Mononuclear cell (primary cell): ENCODE measurements around the gene PDE4D. TPM values are rescaled to one million over a fixed set of nuclear protein-coding genes. Genes with fewer than 3 reads are reported as not detected.
"Not testable (repeated sequence)": the region's sequence is repeated elsewhere in the genome, so short reads cannot be mapped to it uniquely, and the experiment has no call there.

Experiments used
- H3K27me3 ChIP-seq: 2 replicates; pipeline ENCODE4 v1.6.0; 2011; ENCODE audit warnings: low read length, control low read depth; ENCODE audit not compliant: insufficient read depth
- H3K4me1 ChIP-seq: 2 replicates; pipeline ENCODE4 v1.5.1; 2011; ENCODE audit warnings: mild to moderate bottlenecking, low read length, control low read depth; ENCODE audit not compliant: insufficient read depth
- H3K4me3 ChIP-seq: 2 replicates; pipeline ENCODE4 v1.5.1; 2011; ENCODE audit warnings: mild to moderate bottlenecking, low read length, moderate library complexity
- H3K9me3 ChIP-seq: 2 replicates; pipeline ENCODE4 v1.5.1; 2011; ENCODE audit warnings: low read depth, mild to moderate bottlenecking, control low read depth, low read length
- total RNA-seq: library from RNA; depleted of rRNA; stranded (reverse); fragments of >200 nt; gene quantifications from one replicate; pipeline ENCODE4 v1.2.3, GENCODE V29; 2012

Gene PDE4D
- total RNA-seq, 1 donor: 171 TPM

GRCh38 chr5:59328709-59329296 is 564.7 kb downstream of the PDE4D start:
- no peak overlapping the region for H3K4me3 ChIP-seq
- H3K9me3 ChIP-seq: no peaks in the 10 kb centered on the region
- H3K4me1 ChIP-seq: no peaks in the 10 kb centered on the region

GRCh38 chr5:59327191-59327980 is 566.1 kb downstream of the PDE4D start:
- Histone ChIP-seq H3K4me1 (no peaks in the 10 kb centered on the region), H3K4me3 (no peak overlapping the region), H3K9me3 (no peaks in the 10 kb centered on the region), H3K27me3 (no peaks in the 10 kb centered on the region)

More at GRCh38 chr5:59328709-59329296, 564.7 kb downstream of the PDE4D start:
- H3K27me3 ChIP-seq: no peaks in the 10 kb centered on the region

- Histone ChIP-seq H3K9me3 (no peaks in the 10 kb centered on the region), H3K27me3 (no peaks in the 10 kb centered on the region), H3K4me1 (no peaks in the 10 kb centered on the region), H3K4me3 (no peak overlapping the region)
Measured at GRCh38 chr5:59326596-59326995, 566.9 kb downstream of the PDE4D start.

- Histone ChIP-seq H3K4me1 (no peaks in the 10 kb centered on the region), H3K27me3 (no peaks in the 10 kb centered on the region), H3K4me3 (no peak overlapping the region), H3K9me3 (no peaks in the 10 kb centered on the region)
Measured at GRCh38 chr5:59325070-59325469, 568.5 kb downstream of the PDE4D start.

GRCh38 chr5:59322894-59323293 is 570.6 kb downstream of the PDE4D start:
- no peaks in the 10 kb centered on the region for H3K4me1 ChIP-seq
- H3K9me3 ChIP-seq: no peaks in the 10 kb centered on the region
- H3K27me3 ChIP-seq: no peaks in the 10 kb centered on the region
- H3K4me3 ChIP-seq: no peak overlapping the region

GRCh38 chr5:59322058-59322457 is 571.5 kb downstream of the PDE4D start:
- Histone ChIP-seq H3K9me3 (no peaks in the 10 kb centered on the region), H3K27me3 (no peaks in the 10 kb centered on the region), H3K4me1 (no peaks in the 10 kb centered on the region), H3K4me3 (no peak overlapping the region)

GRCh38 chr5:59321642-59322041 is 571.9 kb downstream of the PDE4D start:
- no peaks in the 10 kb centered on the region for H3K4me1 ChIP-seq
- no peak overlapping the region for H3K4me3 ChIP-seq
- no peaks in the 10 kb centered on the region for H3K9me3 ChIP-seq
- H3K27me3 ChIP-seq: no peaks in the 10 kb centered on the region

- H3K27me3 ChIP-seq: no peaks in the 10 kb centered on the region
Measured at GRCh38 chr5:59320420-59320819, 573.1 kb downstream of the PDE4D start.

GRCh38 chr5:59319250-59319649 is 574.3 kb downstream of the PDE4D start:
- Histone ChIP-seq H3K9me3 (no peaks in the 10 kb centered on the region), H3K4me1 (no peaks in the 10 kb centered on the region), H3K27me3 (no peaks in the 10 kb centered on the region), H3K4me3 (no peak overlapping the region)

More at GRCh38 chr5:59320420-59320819, 573.1 kb downstream of the PDE4D start:
- H3K4me1 ChIP-seq: no peaks in the 10 kb centered on the region
- H3K4me3 ChIP-seq: no peak overlapping the region
- no peaks in the 10 kb centered on the region for H3K9me3 ChIP-seq

GRCh38 chr5:59317774-59318205 is 575.7 kb downstream of the PDE4D start:
- no peaks in the 10 kb centered on the region for H3K9me3 ChIP-seq
- H3K4me1 ChIP-seq: no peaks in the 10 kb centered on the region
- H3K27me3 ChIP-seq: no peaks in the 10 kb centered on the region
- no peak overlapping the region for H3K4me3 ChIP-seq

- Histone ChIP-seq H3K27me3 (no peaks in the 10 kb centered on the region), H3K4me1 (no peaks in the 10 kb centered on the region), H3K9me3 (no peaks in the 10 kb centered on the region), H3K4me3 (no peak overlapping the region)
Measured at GRCh38 chr5:59317023-59317773, 576.3 kb downstream of the PDE4D start.

GRCh38 chr5:59312223-59312622 is 581.3 kb downstream of the PDE4D start:
- Histone ChIP-seq H3K9me3 (no peaks in the 10 kb centered on the region), H3K4me1 (no peaks in the 10 kb centered on the region), H3K4me3 (no peak overlapping the region), H3K27me3 (no peaks in the 10 kb centered on the region)

- not testable (repeated sequence) for H3K9me3 ChIP-seq, H3K4me1 ChIP-seq, H3K4me3 ChIP-seq, H3K27me3 ChIP-seq
Measured at GRCh38 chr5:59308685-59309084, 584.8 kb downstream of the PDE4D start.

- H3K4me3 ChIP-seq, H3K27me3 ChIP-seq, H3K4me1 ChIP-seq, H3K9me3 ChIP-seq: not testable (repeated sequence)
Measured at GRCh38 chr5:59303289-59303716, 590.2 kb downstream of the PDE4D start.

GRCh38 chr5:59302509-59302908 is 591.0 kb downstream of the PDE4D start:
- not testable (repeated sequence) for H3K27me3 ChIP-seq, H3K4me1 ChIP-seq, H3K4me3 ChIP-seq, H3K9me3 ChIP-seq
